Measurements from ENCODE around the gene ANKRD27. TPM values are rescaled to one million over a fixed set of nuclear protein-coding genes. Genes with fewer than 3 reads are reported as not detected.

ANKRD27 gene
- total and polyA plus RNA-seq, 2 donors (not counting 1 experiment from before 2014, with no cell fraction given): 12.9 to 43.8 TPM

GRCh38 chr19:32687681-32688080 is 12.7 kb upstream of the ANKRD27 start:
- Histone ChIP-seq H3K27me3 (replicated peaks in 1 of 4; ENCODE audit: control extremely low read depth in 1 of 4, control insufficient read depth in 3 of 4, insufficient read depth in 4 of 4, low read length in 3 of 4) (peaks cover 0 to 4% (median 0%) of the 10 kb centered on the region in 4 experiments), H3K27ac (ENCODE audit: low read length in 2 of 2) (no peak overlapping the region), H3K9ac (ENCODE audit: low read length) (no peak overlapping the region), H3K4me1 (ENCODE audit: control insufficient read depth in 2 of 2, insufficient read depth in 2 of 2, low read length in 2 of 2) (peaks cover 10 to 13% of the 10 kb centered on the region in 2 donors), H3K36me3 (replicated peaks in 1 of 2; ENCODE audit: control extremely low read depth in 1 of 2, control insufficient read depth in 1 of 2, extremely low read depth in 1 of 2, insufficient read depth in 2 of 2, low read length in 1 of 2) (no peaks in the 10 kb centered on the region), H3K4me3 (ENCODE audit: control extremely low read depth in 1 of 5, extremely low read depth in 1 of 5, insufficient read depth in 1 of 5, low read depth in 2 of 5, low read length in 4 of 5) (no peak overlapping the region), H3K4me2 (replicated peaks; ENCODE audit: low read depth, low read length, poor library complexity, severe bottlenecking) (no peak overlapping the region), H3K79me2 (ENCODE audit: control insufficient read depth, insufficient read depth, low read length) (peaks cover 29% of the 10 kb centered on the region), H4K20me1 (ENCODE audit: control insufficient read depth, insufficient read depth, low read length, poor library complexity, severe bottlenecking) (peaks cover 4% of the 10 kb centered on the region), H3K9me3 (ENCODE audit: control extremely low read depth in 1 of 3, control insufficient read depth in 2 of 3, insufficient read depth in 1 of 3, low read length in 2 of 3) (no peaks in the 10 kb centered on the region), H2AFZ (ENCODE audit: insufficient read depth, low read depth, low read length, poor library complexity, severe bottlenecking) (no peak overlapping the region)
- ATAC-seq (ENCODE audit: low read depth) (no peak), DNase-seq (no peak)
- no peaks in the 10 kb centered on the region for H3K27me3 Mint-ChIP-seq
- WGBS (ENCODE audit: insufficient coverage): 92% methylated on average over 2 of the region's 4 CpGs
- no peaks in the 10 kb centered on the region for H3K9me3 Mint-ChIP-seq (ENCODE audit: insufficient read depth)
- H3K27ac Mint-ChIP-seq: no peak overlapping the region
- peaks cover 12% of the 10 kb centered on the region for H3K4me1 Mint-ChIP-seq
- intact Hi-C loops (cut with micrococcal nuclease): no loop called here
- no peak overlapping the region for H3K4me3 Mint-ChIP-seq
- no peak for TF ChIP-seq CTCF (IDR thresholded peaks at IDR 0.05)
- TF ChIP-seq EZH2 (IDR thresholded peaks at IDR 0.05; ENCODE audit: borderline replicate concordance, insufficient read depth, low read depth, low read length, poor library complexity, severe bottlenecking): no peak
- CTCF ChIA-PET: interaction anchor here (0.8 kb wide), 1 partner anchor 13 kb away, joined by 3 read pairs; no protein-coding TSS in a partner anchor
- POLR2A ChIA-PET: no interaction called here

GRCh38 chr19:32686847-32687475 is 12.0 kb upstream of the ANKRD27 start:
- ChIA-PET POLR2A (no interaction called here), CTCF (no interaction called here)
- Mint-ChIP-seq H3K27me3 (peaks cover 4% of the 10 kb centered on the region), H3K9me3 (ENCODE audit: insufficient read depth) (no peaks in the 10 kb centered on the region), H3K4me1 (peaks cover 10% of the 10 kb centered on the region), H3K27ac (no peak overlapping the region), H3K4me3 (no peak overlapping the region)
- Histone ChIP-seq H2AFZ (ENCODE audit: insufficient read depth, low read depth, low read length, poor library complexity, severe bottlenecking) (no peak overlapping the region), H3K4me1 (ENCODE audit: control insufficient read depth in 2 of 2, insufficient read depth in 2 of 2, low read length in 2 of 2) (peaks cover 7 to 10% of the 10 kb centered on the region in 2 donors), H3K9me3 (ENCODE audit: control extremely low read depth in 1 of 3, control insufficient read depth in 2 of 3, insufficient read depth in 1 of 3, low read length in 2 of 3) (no peaks in the 10 kb centered on the region), H3K27ac (ENCODE audit: low read length in 2 of 2) (no peak overlapping the region), H3K9ac (ENCODE audit: low read length) (no peak overlapping the region), H3K36me3 (replicated peaks in 1 of 2; ENCODE audit: control extremely low read depth in 1 of 2, control insufficient read depth in 1 of 2, extremely low read depth in 1 of 2, insufficient read depth in 2 of 2, low read length in 1 of 2) (no peaks in the 10 kb centered on the region), H3K27me3 (replicated peaks in 1 of 4; ENCODE audit: control extremely low read depth in 1 of 4, control insufficient read depth in 3 of 4, insufficient read depth in 4 of 4, low read length in 3 of 4) (peaks cover 0 to 4% (median 0%) of the 10 kb centered on the region in 4 experiments), H4K20me1 (ENCODE audit: control insufficient read depth, insufficient read depth, low read length, poor library complexity, severe bottlenecking) (peaks cover 4% of the 10 kb centered on the region), H3K4me2 (replicated peaks; ENCODE audit: low read depth, low read length, poor library complexity, severe bottlenecking) (no peak overlapping the region), H3K4me3 (ENCODE audit: control extremely low read depth in 1 of 5, extremely low read depth in 1 of 5, insufficient read depth in 1 of 5, low read depth in 2 of 5, low read length in 4 of 5) (no peak overlapping the region), H3K79me2 (ENCODE audit: control insufficient read depth, insufficient read depth, low read length) (peaks cover 21% of the 10 kb centered on the region)
- TF ChIP-seq CTCF (IDR thresholded peaks at IDR 0.05): no peak
- TF ChIP-seq EZH2 (IDR thresholded peaks at IDR 0.05; ENCODE audit: borderline replicate concordance, insufficient read depth, low read depth, low read length, poor library complexity, severe bottlenecking): no peak
- intact Hi-C loops (cut with micrococcal nuclease): no loop called here
- WGBS (ENCODE audit: insufficient coverage): 94% methylated on average over 3 of the region's 6 CpGs
- DNase-seq (no peak), ATAC-seq (ENCODE audit: low read depth) (no peak)
